Head of caudate nucleus (tissue), 42 donors: ENCODE results near the gene ZNF8.
"Not testable (repeated sequence)": the region's sequence is repeated elsewhere in the genome, so short reads cannot be mapped to it uniquely, and the experiment has no call there.

ENCODE experiments used
- DNase-seq, 42 donors: peaks; one replicate each; pipeline versions ENCODE4 v3.0.0 to v3.0.0-alpha.2; 2020 to 2021; ENCODE audit warnings: mixed read lengths in 7 of 42
- intact Hi-C: fragments of 100-400 bp; cut with DNase I; formaldehyde crosslinking; loops from one replicate; pipeline ENCODE4 v1.15.0; 2022

The ZNF8 gene

DNA sequence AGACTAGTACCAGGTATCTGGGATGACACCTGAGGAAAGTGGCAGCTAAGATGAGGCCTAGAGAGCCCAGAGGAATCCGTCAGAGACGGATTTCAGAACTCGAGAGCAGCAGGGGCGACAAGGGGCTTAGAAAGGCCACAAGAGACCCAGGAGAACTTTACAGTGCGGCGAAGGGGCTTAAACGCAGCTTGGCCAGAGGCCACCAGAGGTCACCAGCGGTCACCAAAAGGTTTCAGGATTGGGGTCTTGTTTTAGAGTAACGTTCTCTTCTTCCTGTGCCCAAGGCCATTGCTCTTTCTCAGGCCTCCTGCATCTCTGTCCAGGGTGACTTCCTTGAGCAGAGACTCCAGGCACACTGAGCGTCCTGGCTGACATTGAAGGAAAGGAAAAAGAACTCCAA, 50.2 kb downstream of the ZNF8 start:
- intact Hi-C loops = no loop called here
- DNase-seq = no peak

DNA sequence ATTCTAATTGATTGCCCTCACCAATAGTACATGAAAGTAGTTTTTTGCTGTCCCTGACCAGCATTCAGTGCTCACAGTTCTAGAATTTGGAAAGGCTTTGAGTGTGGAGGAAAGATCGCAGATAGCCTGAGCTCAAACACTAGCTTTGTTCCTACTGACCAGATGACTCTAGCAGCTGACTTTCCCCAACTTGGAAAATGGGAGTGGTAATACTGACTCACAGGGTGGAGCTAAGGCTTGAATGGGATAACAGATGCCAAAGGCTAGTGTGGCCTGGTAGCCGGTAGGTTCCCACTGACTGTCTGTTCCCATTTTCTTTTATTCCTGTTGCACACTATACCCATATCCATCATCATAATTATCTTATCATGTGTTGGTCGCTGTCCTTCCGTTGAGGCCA, 51.7 kb downstream of the ZNF8 start:
- DNase-seq = peak in 30 of 42 donors; percentile 27 to 90 (median 61)
- intact Hi-C loops = no loop called here

GRCh38 chr19:58332697-58333096, 53.9 kb downstream of the ZNF8 start:
- intact Hi-C loops = no loop called here
- DNase-seq = no peak

DNA sequence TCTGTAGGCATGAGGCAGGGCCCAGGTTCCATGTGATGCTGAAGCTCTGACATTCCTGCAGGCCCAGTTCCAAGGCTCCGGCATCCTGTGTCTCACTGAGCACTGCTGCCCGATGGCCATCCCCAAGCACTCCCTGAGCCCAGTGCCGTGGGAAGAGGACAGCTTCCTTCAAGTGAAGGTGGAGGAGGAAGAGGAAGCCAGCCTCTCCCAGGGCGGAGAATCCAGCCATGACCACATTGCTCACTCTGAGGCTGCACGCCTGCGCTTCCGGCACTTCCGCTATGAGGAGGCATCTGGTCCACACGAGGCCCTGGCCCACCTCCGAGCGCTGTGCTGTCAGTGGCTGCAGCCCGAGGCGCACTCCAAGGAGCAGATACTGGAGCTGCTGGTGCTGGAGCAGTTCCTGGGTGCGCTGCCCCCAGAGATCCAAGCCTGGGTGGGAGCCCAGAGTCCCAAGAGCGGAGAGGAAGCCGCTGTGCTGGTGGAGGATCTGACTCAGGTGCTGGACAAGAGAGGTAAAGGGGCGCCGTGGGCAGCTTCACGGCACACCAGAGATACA, 56.0 kb downstream of the ZNF8 start:
- intact Hi-C loops = no loop called here
- DNase-seq = no peak

DNA sequence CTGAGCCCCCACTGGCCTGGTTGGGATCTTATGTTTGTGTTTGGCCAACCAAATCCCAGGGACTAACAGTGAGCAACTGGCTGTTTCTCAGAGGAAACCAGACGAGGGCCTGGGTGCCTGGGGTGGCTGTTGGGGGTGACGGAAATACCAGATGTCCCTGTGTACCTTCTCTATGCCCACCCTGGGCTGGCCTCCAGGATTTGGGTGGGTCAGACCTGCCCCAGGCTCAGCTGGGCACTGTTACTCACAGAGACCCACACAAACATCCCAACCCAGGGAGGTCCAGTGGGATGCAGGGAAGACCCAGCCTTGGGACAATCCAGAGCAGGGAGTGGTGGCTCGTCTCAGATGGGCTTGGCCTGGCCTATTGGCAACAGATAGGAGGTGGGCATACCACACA, 56.9 kb downstream of the ZNF8 start:
- intact Hi-C loops = no loop called here
- DNase-seq = no peak

GRCh38 chr19:58336216-58336615, 57.5 kb downstream of the ZNF8 start:
- no peak for DNase-seq
- intact Hi-C loops = no loop called here

- intact Hi-C loops = no loop called here
- DNase-seq = no peak
These were observed 58.1 kb downstream of the ZNF8 start for GRCh38 chr19:58336820-58337219.

DNA sequence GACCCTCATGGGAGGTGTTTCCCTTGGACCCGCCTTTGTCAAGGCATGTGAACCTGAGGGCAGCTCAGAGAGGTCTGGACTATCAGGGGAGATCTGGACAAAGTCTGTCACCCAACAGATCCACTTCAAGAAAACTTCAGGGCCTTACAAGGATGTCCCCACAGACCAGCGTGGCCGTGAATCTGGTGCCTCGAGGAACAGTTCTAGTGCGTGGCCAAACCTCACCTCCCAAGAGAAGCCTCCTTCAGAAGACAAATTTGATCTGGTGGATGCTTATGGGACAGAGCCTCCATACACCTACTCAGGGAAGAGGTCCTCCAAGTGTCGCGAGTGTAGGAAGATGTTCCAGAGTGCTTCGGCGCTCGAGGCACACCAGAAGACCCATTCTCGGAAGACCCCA, 59.6 kb downstream of the ZNF8 start:
- no peak for DNase-seq
- intact Hi-C loops = no loop called here

DNA sequence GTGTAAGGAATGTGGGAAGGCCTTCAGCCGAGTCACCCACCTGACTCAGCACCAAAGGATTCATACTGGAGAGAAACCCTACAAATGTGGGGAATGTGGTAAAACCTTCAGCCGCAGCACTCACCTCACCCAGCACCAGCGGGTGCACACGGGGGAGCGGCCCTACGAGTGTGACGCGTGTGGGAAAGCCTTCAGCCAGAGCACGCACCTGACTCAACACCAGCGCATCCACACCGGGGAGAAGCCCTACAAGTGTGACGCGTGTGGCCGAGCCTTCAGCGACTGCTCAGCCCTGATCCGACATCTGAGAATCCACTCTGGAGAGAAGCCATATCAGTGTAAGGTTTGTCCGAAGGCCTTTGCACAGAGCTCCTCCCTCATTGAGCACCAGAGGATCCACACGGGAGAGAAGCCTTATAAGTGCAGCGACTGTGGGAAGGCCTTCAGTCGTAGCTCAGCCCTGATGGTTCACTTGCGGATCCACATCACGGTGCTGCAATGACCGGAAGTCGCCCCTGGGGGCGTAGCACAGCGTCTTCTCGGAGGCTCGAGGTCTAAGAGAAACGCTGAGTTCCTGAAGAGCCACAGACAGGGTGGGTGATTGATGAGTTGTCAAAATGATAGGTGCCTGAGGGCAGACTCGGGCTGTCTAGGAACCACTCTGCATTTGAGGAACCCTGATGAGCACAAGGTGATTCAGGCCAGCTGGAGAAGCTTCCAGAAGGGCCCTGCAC, 60.2 kb downstream of the ZNF8 start:
- intact Hi-C loops = no loop called here

GRCh38 chr19:58345558-58345957, 66.8 kb downstream of the ZNF8 start:
- DNase-seq = no peak
- intact Hi-C loops = no loop called here

More for the DNA sequence above, 60.2 kb downstream of the ZNF8 start:
- DNase-seq = peak in 1 of 42 donors; percentile 26

DNA sequence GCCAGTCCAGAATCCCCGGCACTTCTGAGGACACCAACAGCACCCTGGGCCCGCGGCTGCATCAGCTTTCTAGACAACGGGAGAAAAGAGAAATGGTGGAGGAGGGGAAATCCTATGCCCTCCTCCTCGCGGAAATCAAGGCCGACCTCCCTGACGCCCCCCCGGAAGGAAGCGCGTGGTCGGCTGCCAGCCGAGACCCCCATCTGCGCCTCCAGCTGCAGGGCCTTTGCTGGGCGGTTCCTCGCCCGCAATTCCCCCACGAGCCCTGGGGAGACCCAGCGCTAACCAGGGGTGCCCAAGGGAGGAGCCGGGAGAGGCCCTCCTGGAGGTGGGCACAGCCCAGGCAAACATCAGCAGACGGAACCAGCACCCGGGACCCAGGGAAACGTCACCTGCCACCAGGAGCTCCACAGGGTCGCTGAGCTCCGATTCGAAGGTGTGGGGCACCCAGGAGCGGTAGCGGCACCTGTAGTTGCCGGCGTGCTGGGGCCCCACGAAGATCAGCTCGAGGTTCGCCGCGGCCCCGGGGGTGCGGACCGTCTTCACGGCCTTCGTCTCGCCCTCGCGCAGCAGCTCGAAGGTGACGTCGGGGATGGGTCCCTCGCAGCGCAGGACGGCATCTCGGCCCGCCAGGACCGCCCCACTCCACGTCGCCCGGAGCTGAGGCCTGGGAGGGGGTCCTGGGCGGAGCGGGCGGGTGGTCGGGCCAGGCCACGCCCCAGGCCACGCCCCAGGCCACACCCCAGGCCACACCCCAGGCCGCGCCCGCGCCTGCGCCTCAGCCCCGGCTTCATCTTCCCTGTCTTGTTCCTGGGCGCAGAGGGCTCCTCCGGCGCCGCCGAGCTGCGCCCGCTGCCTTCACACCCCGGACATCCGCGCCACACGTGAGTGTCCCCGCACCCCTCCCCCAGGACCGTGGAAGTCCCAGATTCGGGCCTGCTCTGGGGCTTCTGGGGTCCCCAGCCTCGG, 68.5 kb downstream of the ZNF8 start:
- DNase-seq = peak; percentile 46 to 90 (median 82)
- intact Hi-C loops = no loop called here

DNA sequence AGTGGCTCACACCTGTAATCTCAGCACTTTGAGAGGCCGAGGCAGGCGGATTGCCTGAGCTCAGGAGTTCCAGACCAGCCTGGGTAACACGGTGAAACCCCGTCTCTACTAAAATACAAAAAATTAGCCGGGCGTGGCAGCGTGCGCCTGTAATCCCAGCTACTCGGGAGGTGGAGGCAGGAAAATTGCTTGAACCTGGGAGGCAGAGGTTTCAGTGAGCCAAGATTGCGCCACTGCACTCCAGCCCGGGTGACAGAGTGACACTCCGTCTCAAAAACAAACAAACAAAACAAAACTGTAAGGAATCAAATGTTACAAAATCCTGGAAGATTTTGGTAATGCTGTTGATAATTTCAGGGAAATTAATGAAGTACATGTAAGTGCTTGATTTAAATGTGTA, 69.3 kb downstream of the ZNF8 start:
- peak in 3 of 42 donors; percentile 8 to 37 (median 33) for DNase-seq
- intact Hi-C loops = not testable (repeated sequence)

DNA sequence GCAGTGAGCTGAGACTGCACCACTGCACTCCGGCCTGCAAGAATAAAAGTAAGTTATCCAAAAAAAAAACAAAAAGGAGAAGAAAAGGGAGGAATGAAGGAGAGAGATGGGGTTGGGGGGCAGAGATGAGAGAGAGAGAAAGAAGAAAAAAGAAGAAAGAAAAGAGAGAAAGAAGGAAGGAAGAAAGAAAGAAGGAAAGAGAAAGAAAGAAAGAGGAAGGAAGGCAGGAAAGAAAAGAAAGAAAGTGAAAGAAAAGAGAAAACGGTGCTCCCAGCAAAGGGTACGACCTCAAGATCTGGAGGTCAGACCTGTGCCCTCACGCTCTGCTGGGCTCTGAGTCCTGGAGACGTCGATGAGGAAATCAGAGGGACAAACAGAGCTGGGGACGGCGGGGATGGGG, 70.8 kb downstream of the ZNF8 start:
- no peak for DNase-seq
- intact Hi-C loops = no loop called here

DNA sequence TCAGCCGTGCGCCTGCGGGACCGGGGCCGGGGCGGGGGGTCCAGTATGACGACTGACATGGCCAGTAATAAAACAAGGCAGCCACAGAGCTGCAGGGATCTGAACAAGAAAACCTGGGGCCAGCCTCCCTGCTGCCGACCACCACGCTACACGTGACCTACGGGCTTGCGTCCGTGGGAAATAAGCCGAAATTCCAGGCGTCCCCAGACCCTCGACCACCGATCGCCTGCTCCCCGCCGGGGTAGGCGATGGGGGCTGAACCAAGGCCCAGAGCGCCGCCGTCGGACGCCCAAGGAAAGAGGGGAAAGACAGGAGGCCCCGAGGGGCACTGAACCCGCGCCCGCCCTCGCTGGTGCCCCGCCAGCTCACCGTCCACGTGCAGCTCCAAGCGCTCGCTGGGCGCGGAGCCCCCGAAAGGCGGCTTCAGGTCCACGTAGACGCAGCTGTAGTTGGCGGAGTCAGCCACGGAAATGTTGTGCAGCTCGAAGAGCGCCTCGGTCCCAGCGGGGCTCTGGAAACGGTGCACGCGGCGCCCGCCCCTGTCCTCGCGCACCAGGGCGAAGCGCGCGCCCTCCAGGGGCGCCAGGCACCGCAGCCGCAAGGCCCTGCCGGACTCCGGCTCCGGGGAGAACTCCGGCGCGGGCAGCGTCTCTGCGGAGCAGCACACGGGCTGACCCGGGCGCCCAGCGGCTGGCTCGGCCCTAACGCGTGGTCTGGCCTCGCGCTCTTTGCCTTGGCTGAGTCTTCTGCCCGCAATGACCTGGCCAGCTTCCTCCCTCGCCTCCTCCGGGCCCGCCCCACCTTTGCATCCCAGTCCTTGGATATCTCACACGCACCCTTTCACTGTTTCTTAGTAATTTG, 71.5 kb downstream of the ZNF8 start:
- no peak for DNase-seq

DNA sequence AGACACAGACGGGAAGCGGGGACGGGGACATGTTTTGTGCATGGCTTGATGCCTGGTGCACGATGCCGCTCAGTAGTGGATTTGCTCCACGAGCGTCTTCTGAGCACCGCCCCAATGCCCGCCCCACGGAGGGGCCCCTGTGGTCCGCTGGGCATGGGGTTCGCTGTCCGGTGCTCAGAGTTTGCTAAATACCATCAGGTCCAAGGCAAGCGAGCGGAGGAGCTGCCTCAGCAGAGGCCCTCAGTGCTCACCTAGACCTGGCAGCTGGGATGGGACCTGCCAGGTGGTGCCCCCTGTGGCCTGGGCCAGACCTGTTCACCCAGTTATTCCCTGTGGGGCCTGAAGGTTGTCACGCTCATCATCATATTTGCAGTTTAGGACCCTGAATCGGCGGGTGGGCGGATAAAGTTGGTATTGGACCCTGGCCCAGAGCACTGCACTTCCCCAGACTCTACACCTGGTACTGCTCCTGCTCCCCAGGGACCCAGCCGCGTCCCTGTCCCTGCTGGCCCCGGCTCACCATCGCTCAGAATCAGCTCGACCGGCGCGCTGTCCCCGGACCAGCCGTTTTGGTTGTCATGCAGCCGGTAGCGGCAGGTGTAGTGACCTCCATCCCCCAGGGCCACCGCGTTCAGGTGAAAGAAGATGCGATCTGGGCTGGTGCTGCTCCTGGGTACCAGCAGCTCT, 72.3 kb downstream of the ZNF8 start:
- no peak for DNase-seq
- intact Hi-C loops = no loop called here

More for the DNA sequence above, 71.5 kb downstream of the ZNF8 start:
- intact Hi-C loops = no loop called here

DNA sequence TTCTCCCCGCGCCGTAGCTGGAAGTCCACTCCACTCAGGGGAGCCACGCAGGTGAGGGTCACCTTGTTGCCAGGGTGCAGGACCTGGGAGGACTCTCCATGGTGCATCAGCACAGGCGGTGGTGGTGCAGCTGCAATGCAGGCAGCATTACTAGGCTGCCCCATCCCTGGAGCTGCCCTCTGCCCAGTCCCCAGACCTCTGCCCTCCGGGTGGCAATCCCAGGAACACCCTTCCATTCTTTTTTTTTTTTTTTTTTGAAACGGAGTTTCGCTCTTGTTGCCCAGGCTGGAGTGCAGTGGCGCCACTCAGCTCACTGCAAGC, 72.8 kb downstream of the ZNF8 start:
- intact Hi-C loops = no loop called here
- DNase-seq = no peak

GRCh38 chr19:58351990-58352755, 73.4 kb downstream of the ZNF8 start:
- peak in 1 of 42 donors; percentile 28 for DNase-seq

More at GRCh38 chr19:58351990-58352755, 73.4 kb downstream of the ZNF8 start:
- intact Hi-C loops = no loop called here
